OCI-LY3 (cell line): ENCODE data around the gene CCDC183.

ENCODE experiments used
- H2AFZ ChIP-seq: fragments of 200-600, 300-600 bp; shearing (Covaris generic); 2 replicates; pipeline ENCODE4 v1.6.0; 2014; ENCODE audit warnings: antibody characterized with exemption, low read depth, low read length
- H3K27ac ChIP-seq: fragments of 200-600, 300-600 bp; sonication (generic); 2 replicates; pipeline ENCODE4 v1.5.1; 2014; ENCODE audit warnings: mild to moderate bottlenecking, low read length, moderate library complexity, mixed read lengths
- H3K27me3 ChIP-seq: fragments of 200-600, 300-600 bp; sonication (generic); 2 replicates; pipeline ENCODE4 v1.6.1; 2014; ENCODE audit warnings: low read depth, low read length, mixed read lengths
- H3K36me3 ChIP-seq: fragments of 200-600, 300-600 bp; sonication (generic); replicated peaks from 2 replicates; pipeline ENCODE3; 2014; ENCODE audit warnings: low read depth, low read length, mixed read lengths
- H3K4me1 ChIP-seq: fragments of 300-600, 200-600 bp; sonication (generic); 2 replicates; pipeline ENCODE4 v1.6.1; 2014; ENCODE audit warnings: low read length, mixed read lengths
- H3K4me2 ChIP-seq: fragments of 200-600, 300-600 bp; sonication (generic); 2 replicates; pipeline ENCODE4 v1.6.1; 2014; ENCODE audit warnings: low read length, mixed read lengths
- H3K4me3 ChIP-seq: fragments of 300-600, 200-600 bp; sonication (generic); 2 replicates; pipeline ENCODE4 v1.5.1; 2014; ENCODE audit warnings: antibody characterized with exemption, mild to moderate bottlenecking, low read length, moderate library complexity
- H3K79me2 ChIP-seq: fragments of 300-600, 200-600 bp; shearing (Covaris generic); 2 replicates; pipeline ENCODE4 v1.6.1; 2014; ENCODE audit warnings: mild to moderate bottlenecking, low read length, mixed read lengths
- H3K9ac ChIP-seq: fragments of 300-600, 200-600 bp; shearing (Covaris generic); 2 replicates; pipeline ENCODE4 v1.6.0; 2014; ENCODE audit warnings: mild to moderate bottlenecking, low read length, moderate library complexity
- H3K9me3 ChIP-seq: fragments of 200-600, 300-600 bp; shearing (Covaris generic); 2 replicates; pipeline ENCODE4 v1.6.1; 2014; ENCODE audit warnings: low read length, mixed read lengths; ENCODE audit not compliant: insufficient read depth
- H4K20me1 ChIP-seq: fragments of 200-600, 300-600 bp; sonication (generic); 2 replicates; pipeline ENCODE4 v1.6.1; 2016; ENCODE audit warnings: low read length, mixed read lengths; ENCODE audit not compliant: insufficient read depth
- CTCF ChIP-seq: fragments of 200-600, 300-600 bp; sonication (generic); IDR thresholded peaks from 2 replicates; pipeline ENCODE4 v1.5.1; 2014; ENCODE audit warnings: antibody characterized with exemption, low read length, low read depth
- EZH2phosphoT487 ChIP-seq: fragments of 200-600 bp; shearing (Covaris generic); IDR thresholded peaks from 2 replicates; pipeline ENCODE4 v1.6.1; 2018; ENCODE audit warnings: antibody characterized with exemption, mixed run types, low read depth

Gene CCDC183

GRCh38 chr9:136821826-136822544 is 25.8 kb downstream of the CCDC183 start:
- Histone ChIP-seq H3K4me1 (no peaks in the 10 kb centered on the region), H2AFZ (no peak overlapping the region), H3K4me2 (no peak overlapping the region), H3K27ac (no peak overlapping the region), H3K4me3 (no peak overlapping the region), H4K20me1 (0 out of 2 replicates have a peak, but pooled peaks cover 5% of the 10 kb centered on the region), H3K9me3 (no peaks in the 10 kb centered on the region), H3K36me3 (peaks cover 24% of the 10 kb centered on the region), H3K9ac (no peak overlapping the region), H3K79me2 (peaks cover 49% of the 10 kb centered on the region), H3K27me3 (no peaks in the 10 kb centered on the region)
- TF ChIP-seq CTCF (no peak), EZH2phosphoT487 (no peak)

- no peak overlapping the region for H3K4me3 ChIP-seq
- H3K4me2 ChIP-seq = no peak overlapping the region
- peaks cover 24% of the 10 kb centered on the region for H3K36me3 ChIP-seq
- H3K9me3 ChIP-seq = no peaks in the 10 kb centered on the region
- 0 out of 2 replicates have a peak, but pooled peaks cover 5% of the 10 kb centered on the region for H4K20me1 ChIP-seq
- H3K79me2 ChIP-seq = peaks cover 40% of the 10 kb centered on the region
- no peak overlapping the region for H2AFZ ChIP-seq
- no peaks in the 10 kb centered on the region for H3K27me3 ChIP-seq
- H3K27ac ChIP-seq = no peak overlapping the region
- H3K9ac ChIP-seq = no peak overlapping the region
- H3K4me1 ChIP-seq = no peaks in the 10 kb centered on the region
- TF ChIP-seq EZH2phosphoT487 = no peak
- no peak for TF ChIP-seq CTCF
Observed at GRCh38 chr9:136823136-136824046, 27.3 kb downstream of the CCDC183 start.

- TF ChIP-seq EZH2phosphoT487 (no peak), CTCF (no peak)
- no peak overlapping the region for H3K27ac ChIP-seq
- no peaks in the 10 kb centered on the region for H3K27me3 ChIP-seq
- H3K36me3 ChIP-seq = peaks cover 28% of the 10 kb centered on the region
- H3K9ac ChIP-seq = no peak overlapping the region
- 0 out of 2 replicates have a peak, but pooled peaks cover 5% of the 10 kb centered on the region for H4K20me1 ChIP-seq
- peaks cover 28% of the 10 kb centered on the region for H3K79me2 ChIP-seq
- no peak overlapping the region for H3K4me3 ChIP-seq
- H3K9me3 ChIP-seq = no peaks in the 10 kb centered on the region
- H2AFZ ChIP-seq = no peak overlapping the region
- no peak overlapping the region for H3K4me2 ChIP-seq
- H3K4me1 ChIP-seq = no peaks in the 10 kb centered on the region
Observed at GRCh38 chr9:136824496-136825225, 28.5 kb downstream of the CCDC183 start.
